GM12878 (cell line): ENCODE results near the gene SPPL3. TPM values are rescaled to one million over a fixed set of nuclear protein-coding genes. Genes with fewer than 3 reads are reported as not detected.

Experiments
- ATAC-seq: fragments of 200-7000 bp; cut with Tn5 transposase; 3 replicates; pipeline ENCODE4 v1.9.1; 2020; ENCODE audit warnings: mild to moderate bottlenecking, moderate library complexity
- BruUV-seq: library from RNA; stranded (reverse); fragments of 400-500 nt; replicated peaks from 2 replicates; lab custom pipeline; 2021; lab: Mats Ljungman, UMichigan
- CTCF ChIA-PET: fragments of 300-600 bp; sonication (Branson Sonifier 250); formaldehyde crosslinking; extraction: SDS; loops from one replicate; lab custom pipeline; 2021; ENCODE audit warnings: inconsistent platforms; lab: Yijun Ruan, JAX
- POLR2A ChIA-PET: fragments of 350-600 bp; formaldehyde crosslinking; extraction: SDS; loops from one replicate; lab custom pipeline; 2021; ENCODE audit warnings: inconsistent platforms; lab: Charles Lee
- RAD21 ChIA-PET: fragments of 300-600 bp; sonication (Branson Sonifier 250); formaldehyde crosslinking; loops from one replicate; lab custom pipeline; 2023; ENCODE audit warnings: antibody characterized with exemption; ENCODE audit not compliant: unreplicated experiment; lab: Charles Lee
- SMC1A ChIA-PET: fragments of 300-600 bp; sonication (Branson Sonifier 250); formaldehyde crosslinking; loops from one replicate; lab custom pipeline; 2023; ENCODE audit not compliant: unreplicated experiment, uncharacterized antibody; lab: Charles Lee
- DNase-seq: peaks from one replicate; pipeline ENCODE4 v3.0.0-alpha.2; 2011; ENCODE audit warnings: low read depth, low spot score
- FAIRE-seq: peaks from 3 replicates; lab custom pipeline; 2011; peaks lifted over from hg19 to GRCh38; lab: Jason Lieb, UNC
- H2AFZ ChIP-seq: 2 replicates; pipeline ENCODE4 v1.6.0; 2011; ENCODE audit warnings: low read depth, low read length, control low read depth; ENCODE audit not compliant: control insufficient read depth
- H3K27ac ChIP-seq: 2 replicates; pipeline ENCODE4 v1.5.1; 2011; ENCODE audit warnings: control low read depth; ENCODE audit not compliant: control insufficient read depth, insufficient read depth
- H3K27me3 ChIP-seq, 2 experiments: replicated peaks in 1 of 2; 2 replicates each; pipeline versions ENCODE4 v1.6.0 to v1.6.1; 2011; ENCODE audit warnings: low read length in 1 of 2; ENCODE audit not compliant: control insufficient read depth in 2 of 2, insufficient read depth in 2 of 2
- H3K36me3 ChIP-seq, 2 experiments: 2 replicates each; pipeline ENCODE4 v1.5.1; 2011; ENCODE audit warnings: low read length in 1 of 2; ENCODE audit not compliant: control insufficient read depth in 2 of 2, insufficient read depth in 2 of 2
- H3K4me1 ChIP-seq: 2 replicates; pipeline ENCODE4 v1.6.1; 2011; ENCODE audit warnings: mild to moderate bottlenecking, low read length, moderate library complexity, mixed read lengths; ENCODE audit not compliant: control insufficient read depth, insufficient read depth
- H3K4me2 ChIP-seq: 2 replicates; pipeline ENCODE4 v1.6.0; 2011; ENCODE audit warnings: control low read depth; ENCODE audit not compliant: control insufficient read depth, insufficient read depth
- H3K4me3 ChIP-seq: fragments of 200-600 bp; sonication (generic); 2 replicates; pipeline ENCODE4 v1.5.1; 2016
- H3K79me2 ChIP-seq: 2 replicates; pipeline ENCODE4 v1.6.0; 2011; ENCODE audit warnings: low read length; ENCODE audit not compliant: control insufficient read depth, insufficient read depth
- H3K9ac ChIP-seq: 2 replicates; pipeline ENCODE4 v1.8.0; 2011; ENCODE audit warnings: low read length, control low read depth, mixed read lengths; ENCODE audit not compliant: control insufficient read depth, insufficient read depth
- H3K9me3 ChIP-seq: replicated peaks from 3 replicates; pipeline ENCODE4 v1.5.1; 2011; ENCODE audit warnings: mild to moderate bottlenecking, low read length; ENCODE audit not compliant: control insufficient read depth, insufficient read depth
- H4K20me1 ChIP-seq: 2 replicates; pipeline ENCODE4 v1.6.0; 2011; ENCODE audit not compliant: control insufficient read depth, insufficient read depth
- ATF2 ChIP-seq: IDR thresholded peaks from 2 replicates; pipeline ENCODE4 v1.6.1; 2012; ENCODE audit warnings: low read length, inconsistent platforms
- ATF3 ChIP-seq: IDR thresholded peaks from 2 replicates; pipeline ENCODE4 v1.6.1; 2011; ENCODE audit warnings: low read depth, mild to moderate bottlenecking, low read length, moderate library complexity, borderline replicate concordance; ENCODE audit errors: extremely low read depth
- ATF7 ChIP-seq: fragments of 450-650 bp; IDR thresholded peaks from 2 replicates; pipeline ENCODE4 v1.6.1; 2016; ENCODE audit warnings: low read depth, mild to moderate bottlenecking
- CBX3 ChIP-seq: fragments of 200-600 bp; sonication (generic); IDR thresholded peaks from 2 replicates; pipeline ENCODE4 v1.6.1; 2016; ENCODE audit warnings: low read depth, borderline replicate concordance
- DPF2 ChIP-seq: fragments of 450-650 bp; IDR thresholded peaks from 2 replicates; pipeline ENCODE4 v1.6.1; 2017; ENCODE audit warnings: mild to moderate bottlenecking
- E4F1 ChIP-seq: fragments of 450-650 bp; IDR thresholded peaks from 2 replicates; pipeline ENCODE4 v1.6.1; 2018; ENCODE audit warnings: borderline replicate concordance, mild to moderate bottlenecking; ENCODE audit not compliant: partially characterized antibody
- HDGF ChIP-seq: fragments of 450-650 bp; IDR thresholded peaks from 2 replicates; pipeline ENCODE4 v1.6.1; 2016; ENCODE audit warnings: antibody characterized with exemption
- MEF2A ChIP-seq: IDR thresholded peaks from 2 replicates; pipeline ENCODE4 v1.6.1; 2011; ENCODE audit warnings: low read depth, mild to moderate bottlenecking, low read length, moderate library complexity; ENCODE audit not compliant: insufficient read depth
- MYB ChIP-seq: fragments of 150-350 bp; IDR thresholded peaks from 2 replicates; pipeline ENCODE4 v1.6.1; 2014; ENCODE audit warnings: mild to moderate bottlenecking, low read depth, low read length, borderline replicate concordance
- NR2C1 ChIP-seq: fragments of 450-650 bp; IDR thresholded peaks from 2 replicates; pipeline ENCODE4 v1.6.1; 2017; ENCODE audit warnings: antibody characterized with exemption, mild to moderate bottlenecking, moderate library complexity
- NRF1 ChIP-seq: conservative IDR thresholded peaks from 2 replicates; pipeline ENCODE4 v1.6.1; 2011; ENCODE audit warnings: mild to moderate bottlenecking, low read depth, low read length, improper control_type of control experiment
- RAD51 ChIP-seq: fragments of 450-650 bp; IDR thresholded peaks from 2 replicates; pipeline ENCODE4 v1.6.1; 2016; ENCODE audit warnings: moderate library complexity, mild to moderate bottlenecking, inconsistent platforms
- RB1 ChIP-seq: fragments of 450-650 bp; formaldehyde crosslinking; IDR thresholded peaks from 2 replicates; pipeline ENCODE4 v1.6.1; 2017; ENCODE audit warnings: mild to moderate bottlenecking, borderline replicate concordance
- SMARCA5 ChIP-seq: fragments of 450-650 bp; IDR thresholded peaks from 2 replicates; pipeline ENCODE4 v1.6.1; 2017; ENCODE audit warnings: mild to moderate bottlenecking
- SPI1 ChIP-seq: IDR thresholded peaks from 2 replicates; pipeline ENCODE4 v1.6.1; 2011; ENCODE audit warnings: low read depth, mild to moderate bottlenecking, low read length, moderate library complexity, borderline replicate concordance; ENCODE audit not compliant: insufficient read depth
- SRF ChIP-seq, 2 experiments: IDR thresholded peaks; 2 replicates each; pipeline ENCODE4 v1.6.1; 2011; ENCODE audit warnings: low read depth in 2 of 2, low read length in 2 of 2, mild to moderate bottlenecking in 1 of 2, moderate library complexity in 1 of 2
- STAT1 ChIP-seq: fragments of 450-650 bp; conservative IDR thresholded peaks from 2 replicates; pipeline ENCODE4 v1.6.1; 2014; ENCODE audit warnings: antibody characterized with exemption, mild to moderate bottlenecking
- TAF1 ChIP-seq: IDR thresholded peaks from 2 replicates; pipeline ENCODE4 v1.6.1; 2011; ENCODE audit warnings: mild to moderate bottlenecking, low read depth, low read length, borderline replicate concordance
- TARDBP ChIP-seq: IDR thresholded peaks from 2 replicates; pipeline ENCODE4 v1.6.1; 2016; ENCODE audit warnings: borderline replicate concordance
- YBX1 ChIP-seq: fragments of 450-650 bp; IDR thresholded peaks from 2 replicates; pipeline ENCODE4 v1.6.1; 2016; ENCODE audit warnings: antibody characterized with exemption
- YY1 ChIP-seq: IDR thresholded peaks from 2 replicates; pipeline ENCODE4 v1.6.1; 2011; ENCODE audit warnings: low read depth, mild to moderate bottlenecking, low read length
- WGBS: methylation state at CpG from one replicate; pipeline ENCODE4 v1.1.6; 2016; ENCODE audit warnings: low lambda C conversion rate; ENCODE audit not compliant: insufficient replicate concordance, insufficient coverage; ENCODE audit errors: missing lambda C conversion rate; 5-methylcytosine and 5-hydroxymethylcytosine counted together
- in situ Hi-C: fragments of 300-500 bp; cut with MboI; formaldehyde crosslinking; loops from 9 replicates; pipeline ENCODE4 v1.14.3; 2018; ENCODE audit warnings: mixed read lengths
- intact Hi-C: fragments of 100-400 bp; cut with micrococcal nuclease; formaldehyde crosslinking; loops from one replicate; pipeline ENCODE4 v1.14.2; 2022; ENCODE audit not compliant: unreplicated experiment
- polyA plus RNA-seq, 11 experiments: library from polyadenylated mRNA; depleted of rRNA in 4 of 11; unstranded in 6 of 11; stranded (reverse) in 5 of 11; fragments of >200 nt; fragmentation: Nextera tagmentation in 4 of 11; fragmentation: Illumina TruSeq in 1 of 11; extraction: Ambion mirVana in 4 of 11; extraction: Trizol in 1 of 11; gene quantifications; 1 replicate in 1 of 11; 2 replicates in 10 of 11; pipeline versions ENCODE4 v1.2.1 to v1.2.3, GENCODE V29; 2011 to 2016; ENCODE audit warnings: inconsistent platforms in 2 of 11, missing spikeins in 2 of 11, low read depth in 1 of 11
- total RNA-seq, 4 experiments: library from RNA; depleted of rRNA in 3 of 4; stranded (reverse); fragments of >200 nt in 3 of 4; fragmentation: Illumina TruSeq in 1 of 4; extraction: Trizol in 1 of 4; gene quantifications; 2 replicates each; pipeline versions ENCODE4 v1.2.1 to v1.2.3, GENCODE V29; 2013 to 2021

SPPL3 gene
- total and polyA plus RNA-seq, 10 of the 15 experiments (the other 5 are each of a cell fraction or from before 2014, with no cell fraction given) = 4.3 to 45.5 (median 11.7) TPM

- no peak for TF ChIP-seq E4F1
- no peak for TF ChIP-seq HDGF
Observed at GRCh38 chr12:120831648-120832267, 72.4 kb downstream of the SPPL3 start (continued).

- no peak overlapping the region; the same call in 1 of the 2 replicates for H3K4me2 ChIP-seq
- POLR2A ChIA-PET = interaction anchor here (0.6 to 1.9 kb wide), 3 partner anchors 13 to 435 kb away, joined by 3 to 4 read pairs (median 3); no protein-coding TSS in a partner anchor
- FAIRE-seq = no peak
- H3K27me3 ChIP-seq = no peaks in the 10 kb centered on the region
- intact Hi-C loops (no loop called here), in situ Hi-C loops (no loop called here)
- H3K4me1 ChIP-seq = peaks cover 60% of the 10 kb centered on the region
- no peaks in the 10 kb centered on the region for H3K9me3 ChIP-seq
- RAD21 ChIA-PET = interaction anchor here (0.8 to 8.7 kb wide), 3 partner anchors 17 to 69 kb away, joined by 4 to 81 read pairs (median 11); no protein-coding TSS in a partner anchor
- ATAC-seq = no peak
- no peak overlapping the region for H3K4me3 ChIP-seq
- CTCF ChIA-PET = interaction anchor here (1.8 to 2.0 kb wide), 2 partner anchors 16 to 26 kb away, joined by 5 to 6 read pairs; no protein-coding TSS in a partner anchor
- no TSS peak for BruUV-seq
- no peak for DNase-seq
- no peaks in the 10 kb centered on the region; the same call in 1 of the 2 replicates for H4K20me1 ChIP-seq
- peak overlapping the region; percentile 46 for H3K27ac ChIP-seq
- no peaks in the 10 kb centered on the region for H3K36me3 ChIP-seq
- SMC1A ChIA-PET = interaction anchor here (0.5 to 13.4 kb wide), 9 partner anchors 12 to 136 kb away, joined by 3 to 164 read pairs (median 6); no protein-coding TSS in a partner anchor
- 85% methylated on average over 4 of the region's 4 CpGs for WGBS
- H3K79me2 ChIP-seq = peaks cover 80% of the 10 kb centered on the region
- no peak overlapping the region for H3K9ac ChIP-seq
- no peak overlapping the region for H2AFZ ChIP-seq
- no peak for TF ChIP-seq SMARCA5
- no peak for TF ChIP-seq NR2C1
- no peak for TF ChIP-seq CBX3
- no peak for TF ChIP-seq ATF3
- TF ChIP-seq STAT1 = no peak
- TF ChIP-seq DPF2 = no peak
- no peak for TF ChIP-seq RB1
- no peak for TF ChIP-seq ATF7
- no peak for TF ChIP-seq TARDBP
- TF ChIP-seq ATF2 = no peak
- TF ChIP-seq NRF1 = no peak
- TF ChIP-seq SPI1 = no peak
- TF ChIP-seq MEF2A = no peak
- no peak for TF ChIP-seq YBX1
- TF ChIP-seq SRF (IDR thresholded peaks at IDR 0.05; ENCODE audit: low read depth in 2 of 2, low read length in 2 of 2) = no peak
- TF ChIP-seq MYB = no peak
- no peak for TF ChIP-seq YY1
- TF ChIP-seq TAF1 = no peak
- TF ChIP-seq RAD51 = no peak
Observed at GRCh38 chr12:120830966-120831365, 73.2 kb downstream of the SPPL3 start.
